Body of pancreas (tissue), 4 donors: Measurements from ENCODE around the gene BIK. TPM values are rescaled to one million over a fixed set of nuclear protein-coding genes. Genes with fewer than 3 reads are reported as not detected.

Experiments used
- ATAC-seq: fragments of 150-250 bp; one replicate; pipeline ENCODE4 v1.9.1; 2016
- DNase-seq, 4 donors: peaks; one replicate each; pipeline ENCODE4 v3.0.0-alpha.2; 2019
- H3K27ac ChIP-seq, 4 donors: fragments of 200-600 bp; sonication (generic); 1 replicate in 3 of 4; 2 replicates in 1 of 4; pipeline versions ENCODE4 v1.5.1 to v1.6.1; 2016 to 2019; ENCODE audit warnings: mild to moderate bottlenecking in 1 of 4, mixed read lengths in 1 of 4, moderate library complexity in 1 of 4
- H3K27me3 ChIP-seq, 2 donors: fragments of 200-600 bp; sonication (generic); one replicate each; pipeline ENCODE4 v1.6.0; 2016; ENCODE audit warnings: mild to moderate bottlenecking in 1 of 2
- H3K36me3 ChIP-seq, 2 donors: fragments of 200-600 bp; sonication (generic); replicated peaks in 1 of 2; 2 replicates each; pipeline ENCODE4 v1.5.1; 2016; ENCODE audit warnings: low read depth in 2 of 2; ENCODE audit not compliant: insufficient read depth in 1 of 2
- H3K4me1 ChIP-seq: fragments of 200-600 bp; sonication (generic); one replicate; pipeline ENCODE4 v1.6.0; 2016
- H3K4me3 ChIP-seq, 2 donors: fragments of 200-600 bp; sonication (generic); 1 replicate in 1 of 2; 2 replicates in 1 of 2; pipeline ENCODE4 v1.5.1; 2016 to 2019
- H3K9me3 ChIP-seq, 3 donors: fragments of 200-600 bp; sonication (generic); 1 replicate in 2 of 3; 2 replicates in 1 of 3; pipeline ENCODE4 v1.5.1; 2016
- POLR2A ChIP-seq, 3 donors: fragments of 450-650 bp; IDR thresholded peaks; one replicate each; pipeline ENCODE4 v1.6.1; 2016; ENCODE audit warnings: antibody characterized with exemption in 3 of 3, mild to moderate bottlenecking in 2 of 3
- WGBS, 2 donors: methylation state at CpG; one replicate each; pipeline ENCODE4 v1.1.5; 2017; 5-methylcytosine and 5-hydroxymethylcytosine counted together
- intact Hi-C: fragments of 100-400 bp; cut with DNase I; formaldehyde crosslinking; loops from one replicate; pipeline ENCODE4 v1.15.1; 2023
- total RNA-seq, 2 donors: library from RNA; depleted of rRNA; stranded (reverse); fragments of >200 nt; gene quantifications; one replicate each; pipeline ENCODE4 v1.1.0, GENCODE V29; 2016
- TF ChIP-seq, protein P1 (sequence below), 7 experiments: fragments of 450-650 bp in 4 of 7; fragments of 200-600 bp in 3 of 7; sonication (generic) in 3 of 7; IDR thresholded peaks; one replicate each; pipeline ENCODE4 v1.5.1; 2016 to 2019; ENCODE audit warnings: antibody characterized with exemption in 7 of 7

BIK gene
- total RNA-seq, 2 donors from 2014 or later, result 1.6 to 11.5 TPM

DNA sequence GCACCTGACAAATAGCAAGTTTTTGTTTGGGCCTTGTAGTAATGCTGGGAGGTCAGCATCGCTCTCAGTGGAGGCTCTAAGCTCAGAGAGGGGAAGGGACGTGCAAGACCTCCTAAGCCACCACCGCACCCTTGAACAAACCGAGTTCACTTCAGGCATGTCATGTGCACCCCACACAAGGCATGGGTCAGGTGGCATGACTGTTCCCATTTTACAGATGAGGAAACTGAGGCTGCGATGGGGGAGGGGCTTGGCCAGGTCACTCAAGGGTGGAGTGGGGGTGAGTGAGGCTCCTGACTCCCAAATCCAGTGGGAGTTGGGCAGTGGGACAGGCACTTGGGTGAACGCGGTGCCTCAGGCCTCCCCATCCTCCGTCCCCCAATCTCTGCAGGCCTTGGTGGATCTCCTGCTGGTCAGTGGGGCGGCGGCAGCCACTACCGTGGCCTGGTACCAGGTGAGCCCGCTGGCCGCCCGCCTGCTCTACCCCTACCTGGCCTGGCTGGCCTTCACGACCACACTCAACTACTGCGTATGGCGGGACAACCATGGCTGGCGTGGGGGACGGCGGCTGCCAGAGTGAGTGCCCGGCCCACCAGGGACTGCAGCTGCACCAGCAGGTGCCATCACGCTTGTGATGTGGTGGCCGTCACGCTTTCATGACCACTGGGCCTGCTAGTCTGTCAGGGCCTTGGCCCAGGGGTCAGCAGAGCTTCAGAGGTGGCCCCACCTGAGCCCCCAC is 52.0 kb downstream of the BIK start:
- intact Hi-C loops, result no loop called here
- no peaks in the 10 kb centered on the region for H3K36me3 ChIP-seq
- H3K27me3 ChIP-seq, result no peaks in the 10 kb centered on the region
- no peaks in the 10 kb centered on the region for H3K9me3 ChIP-seq
- no peak overlapping the region for H3K27ac ChIP-seq
- peaks cover 13% of the 10 kb centered on the region for H3K4me1 ChIP-seq
- ATAC-seq (no peak), DNase-seq (no peak)
- TF ChIP-seq, protein P1, sequence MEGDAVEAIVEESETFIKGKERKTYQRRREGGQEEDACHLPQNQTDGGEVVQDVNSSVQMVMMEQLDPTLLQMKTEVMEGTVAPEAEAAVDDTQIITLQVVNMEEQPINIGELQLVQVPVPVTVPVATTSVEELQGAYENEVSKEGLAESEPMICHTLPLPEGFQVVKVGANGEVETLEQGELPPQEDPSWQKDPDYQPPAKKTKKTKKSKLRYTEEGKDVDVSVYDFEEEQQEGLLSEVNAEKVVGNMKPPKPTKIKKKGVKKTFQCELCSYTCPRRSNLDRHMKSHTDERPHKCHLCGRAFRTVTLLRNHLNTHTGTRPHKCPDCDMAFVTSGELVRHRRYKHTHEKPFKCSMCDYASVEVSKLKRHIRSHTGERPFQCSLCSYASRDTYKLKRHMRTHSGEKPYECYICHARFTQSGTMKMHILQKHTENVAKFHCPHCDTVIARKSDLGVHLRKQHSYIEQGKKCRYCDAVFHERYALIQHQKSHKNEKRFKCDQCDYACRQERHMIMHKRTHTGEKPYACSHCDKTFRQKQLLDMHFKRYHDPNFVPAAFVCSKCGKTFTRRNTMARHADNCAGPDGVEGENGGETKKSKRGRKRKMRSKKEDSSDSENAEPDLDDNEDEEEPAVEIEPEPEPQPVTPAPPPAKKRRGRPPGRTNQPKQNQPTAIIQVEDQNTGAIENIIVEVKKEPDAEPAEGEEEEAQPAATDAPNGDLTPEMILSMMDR (IDR thresholded peaks at IDR 0.05), result no peak
- no peak for TF ChIP-seq POLR2A (IDR thresholded peaks at IDR 0.05)
- 90 to 97% methylated on average over 4 to 21 of the region's 24 CpGs for WGBS, 2 donors
- H3K4me3 ChIP-seq, result no peak overlapping the region

DNA sequence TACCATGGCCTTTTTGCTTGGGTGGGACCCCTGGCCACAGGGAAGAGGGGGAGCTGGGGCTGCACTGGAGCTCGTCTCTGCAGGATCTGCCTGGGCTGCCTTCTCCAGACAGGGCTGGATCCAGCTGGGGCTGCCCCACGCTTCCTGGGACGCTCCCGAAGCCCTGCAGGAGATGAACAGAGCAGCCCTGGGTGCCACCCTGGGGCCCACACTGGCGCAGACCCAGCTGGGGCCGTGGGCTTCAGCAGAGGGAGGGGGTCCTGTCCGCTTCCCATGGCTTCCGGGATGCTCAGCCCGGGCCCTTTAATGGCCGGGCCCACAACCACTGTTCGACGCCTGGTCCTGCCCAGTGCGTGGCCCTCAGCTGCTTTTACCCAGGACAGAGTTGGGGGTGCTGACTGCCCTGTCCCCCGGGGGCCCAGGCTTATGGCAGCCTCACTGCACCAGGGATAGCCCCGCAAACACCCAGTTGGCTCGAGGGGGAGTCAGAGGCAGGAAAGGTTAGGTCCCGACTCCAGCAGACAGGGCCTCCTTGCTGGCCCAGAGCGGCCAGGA is 52.8 kb downstream of the BIK start:
- no peaks in the 10 kb centered on the region for H3K9me3 ChIP-seq
- H3K36me3 ChIP-seq, result no peaks in the 10 kb centered on the region
- WGBS, 2 donors, result 82% methylated on average over 2 to 18 of the region's 18 CpGs
- peaks cover 13% of the 10 kb centered on the region for H3K4me1 ChIP-seq
- no peak overlapping the region for H3K27ac ChIP-seq
- DNase-seq, result no peak
- H3K27me3 ChIP-seq, result no peaks in the 10 kb centered on the region
- H3K4me3 ChIP-seq, result no peak overlapping the region
- ATAC-seq, result no peak
- intact Hi-C loops, result no loop called here
- TF ChIP-seq, protein P1 (IDR thresholded peaks at IDR 0.05), result no peak

DNA sequence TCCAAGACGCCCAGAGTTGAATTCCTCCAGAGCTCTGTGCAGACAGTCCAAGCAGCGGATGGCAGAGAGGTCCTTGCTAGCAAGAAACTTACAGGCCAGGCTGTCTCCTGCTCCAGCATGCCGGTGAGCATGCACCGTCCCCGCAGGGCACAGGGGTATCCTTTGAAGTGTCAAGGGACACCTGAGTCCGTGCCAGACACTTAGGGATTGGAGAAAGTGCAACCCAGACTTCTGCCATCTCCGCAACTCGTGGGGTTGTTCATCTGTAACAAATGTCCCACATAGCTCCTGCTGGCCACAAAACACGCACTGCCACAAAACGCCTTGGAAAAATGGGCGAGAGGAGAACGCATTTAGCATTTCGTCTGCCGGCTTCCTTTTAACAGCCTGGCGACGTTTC is 54.1 kb downstream of the BIK start:
- Histone ChIP-seq H3K27me3 (no peaks in the 10 kb centered on the region), H3K9me3 (no peaks in the 10 kb centered on the region), H3K4me3 (no peak overlapping the region), H3K27ac (no peak overlapping the region), H3K36me3 (no peaks in the 10 kb centered on the region), H3K4me1 (peaks cover 6% of the 10 kb centered on the region)
- TF ChIP-seq, protein P1 (IDR thresholded peaks at IDR 0.05), result no peak
- TF ChIP-seq POLR2A (IDR thresholded peaks at IDR 0.05), result no peak
- ATAC-seq (no peak), DNase-seq (no peak)
- intact Hi-C loops, result no loop called here
- WGBS, 2 donors, result 52 to 64% methylated on average over 13 to 16 of the region's 16 CpGs

DNA sequence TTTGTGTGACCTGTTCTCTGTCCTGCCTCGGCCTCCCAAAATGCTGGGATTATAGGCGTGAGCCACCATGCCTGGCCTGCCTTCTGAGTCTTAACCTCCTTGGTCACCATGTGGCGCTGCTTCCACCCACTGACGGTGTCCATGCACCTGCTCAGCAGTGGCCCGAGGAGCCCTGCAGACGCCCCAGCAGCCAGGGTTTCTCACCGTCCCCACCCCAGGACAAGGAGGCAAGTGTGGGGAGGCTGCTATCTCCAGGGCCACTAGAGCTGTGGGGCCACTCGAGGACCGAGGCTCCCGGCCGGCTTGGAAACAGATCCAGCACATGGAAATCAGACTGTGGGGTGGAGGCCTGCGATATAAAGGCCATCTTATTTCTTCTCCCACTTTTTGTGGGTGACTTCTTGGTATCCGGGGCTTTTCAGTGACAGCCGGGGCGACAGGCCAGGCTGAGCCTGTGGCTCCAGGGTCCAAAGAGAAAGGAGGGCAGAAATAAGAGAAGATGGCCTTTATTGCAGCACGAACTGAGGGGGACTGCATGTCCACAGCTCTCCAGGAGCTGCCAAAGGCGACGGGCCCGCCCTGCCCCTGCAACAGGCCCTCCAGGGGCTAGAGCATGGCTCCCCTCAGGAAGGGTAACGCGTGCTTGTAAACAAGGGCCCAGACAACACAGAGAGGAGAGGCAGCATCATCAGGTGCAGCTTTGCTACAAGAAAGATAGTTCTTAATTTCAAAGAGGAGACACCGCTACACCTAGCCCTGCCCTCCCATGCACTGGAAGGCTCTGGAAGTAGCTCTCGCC is 55.8 kb downstream of the BIK start:
- no peak overlapping the region for H3K27ac ChIP-seq
- intact Hi-C loops, result no loop called here
- DNase-seq, result no peak
- 81 to 83% methylated on average over 21 to 22 of the region's 23 CpGs for WGBS, 2 donors
- H3K4me1 ChIP-seq, result no peaks in the 10 kb centered on the region
- no peaks in the 10 kb centered on the region for H3K9me3 ChIP-seq
- H3K4me3 ChIP-seq, result no peak overlapping the region
- ATAC-seq, result no peak
- no peaks in the 10 kb centered on the region for H3K27me3 ChIP-seq
- no peak for TF ChIP-seq POLR2A (IDR thresholded peaks at IDR 0.05)
- TF ChIP-seq, protein P1 (IDR thresholded peaks at IDR 0.05), result no peak
- peaks cover 2 to 4% of the 10 kb centered on the region in 2 donors for H3K36me3 ChIP-seq
